Thyroid gland (tissue), 4 donors: Measurements from ENCODE around the gene NPSR1.

Experiments
- POLR2A ChIP-seq, 2 donors: fragments of 450-650 bp; IDR thresholded peaks; one replicate each; pipeline ENCODE4 v1.6.1; 2017; ENCODE audit warnings: antibody characterized with exemption in 2 of 2, mild to moderate bottlenecking in 2 of 2, moderate library complexity in 1 of 2
- TF ChIP-seq, protein P1 (sequence below), 6 experiments: fragments of 200-600 bp in 3 of 6; fragments of 450-650 bp in 3 of 6; sonication (generic) in 3 of 6; IDR thresholded peaks; one replicate each; pipeline ENCODE4 v1.5.1; 2016 to 2019; ENCODE audit warnings: antibody characterized with exemption in 6 of 6, mild to moderate bottlenecking in 2 of 6, inconsistent platforms in 1 of 6, moderate library complexity in 1 of 6

DNA sequence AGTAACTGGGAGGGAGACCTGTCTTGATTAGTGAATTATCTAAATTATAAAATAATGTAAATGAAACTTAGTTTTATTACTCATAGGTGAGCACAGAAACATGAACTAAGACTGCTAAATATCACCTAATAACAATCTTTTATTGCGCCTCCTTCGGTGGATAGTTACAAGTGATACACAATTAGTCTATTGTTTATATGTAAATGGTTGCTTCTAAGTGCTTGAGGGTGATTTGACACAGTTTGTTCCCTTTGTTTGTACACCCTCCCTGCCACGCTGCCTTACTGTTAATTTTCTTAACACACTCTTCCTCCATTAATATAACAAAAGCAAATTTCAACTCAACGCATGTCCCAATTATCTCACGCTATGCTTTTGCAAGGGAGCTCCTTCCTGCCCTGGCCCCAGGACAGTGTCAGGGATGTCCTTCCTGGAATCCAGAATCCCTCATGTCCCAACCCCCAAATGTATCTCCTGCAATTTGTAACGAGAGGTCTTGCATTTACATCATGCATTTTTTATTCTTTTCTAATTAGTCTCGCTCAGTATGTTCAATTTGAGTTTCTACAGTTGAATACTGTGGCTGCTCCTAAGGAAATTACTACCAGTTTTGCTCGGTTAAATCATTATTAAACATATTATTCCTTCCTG is 4.2 kb downstream of the NPSR1 start:
- TF ChIP-seq, protein P1, sequence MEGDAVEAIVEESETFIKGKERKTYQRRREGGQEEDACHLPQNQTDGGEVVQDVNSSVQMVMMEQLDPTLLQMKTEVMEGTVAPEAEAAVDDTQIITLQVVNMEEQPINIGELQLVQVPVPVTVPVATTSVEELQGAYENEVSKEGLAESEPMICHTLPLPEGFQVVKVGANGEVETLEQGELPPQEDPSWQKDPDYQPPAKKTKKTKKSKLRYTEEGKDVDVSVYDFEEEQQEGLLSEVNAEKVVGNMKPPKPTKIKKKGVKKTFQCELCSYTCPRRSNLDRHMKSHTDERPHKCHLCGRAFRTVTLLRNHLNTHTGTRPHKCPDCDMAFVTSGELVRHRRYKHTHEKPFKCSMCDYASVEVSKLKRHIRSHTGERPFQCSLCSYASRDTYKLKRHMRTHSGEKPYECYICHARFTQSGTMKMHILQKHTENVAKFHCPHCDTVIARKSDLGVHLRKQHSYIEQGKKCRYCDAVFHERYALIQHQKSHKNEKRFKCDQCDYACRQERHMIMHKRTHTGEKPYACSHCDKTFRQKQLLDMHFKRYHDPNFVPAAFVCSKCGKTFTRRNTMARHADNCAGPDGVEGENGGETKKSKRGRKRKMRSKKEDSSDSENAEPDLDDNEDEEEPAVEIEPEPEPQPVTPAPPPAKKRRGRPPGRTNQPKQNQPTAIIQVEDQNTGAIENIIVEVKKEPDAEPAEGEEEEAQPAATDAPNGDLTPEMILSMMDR (IDR thresholded peaks at IDR 0.05), result no peak
- TF ChIP-seq POLR2A (IDR thresholded peaks at IDR 0.05), result no peak
